Upper lobe of left lung (tissue), 4 donors: ENCODE measurements around the gene DOCK1.

Source experiments
- EP300 ChIP-seq, 4 donors: sonication (generic); formaldehyde crosslinking; IDR thresholded peaks; one replicate each; pipeline ENCODE4 v1.5.1; 2017; ENCODE audit warnings: antibody characterized with exemption in 4 of 4, control low read depth in 2 of 4
- POLR2A ChIP-seq, 4 donors: fragments of 450-650 bp; IDR thresholded peaks; one replicate each; pipeline ENCODE4 v1.5.1; 2016 to 2017; ENCODE audit warnings: antibody characterized with exemption in 4 of 4, mild to moderate bottlenecking in 2 of 4
- POLR2AphosphoS5 ChIP-seq, 2 donors: sonication (generic); formaldehyde crosslinking; IDR thresholded peaks; one replicate each; pipeline ENCODE4 v1.5.1; 2017; ENCODE audit warnings: antibody characterized with exemption in 2 of 2
- TF ChIP-seq, protein P1 (sequence below), 6 experiments: fragments of 450-650 bp in 4 of 6; fragments of 200-600 bp in 2 of 6; sonication (generic) in 2 of 6; IDR thresholded peaks; one replicate each; pipeline ENCODE4 v1.5.1; 2016 to 2019; ENCODE audit warnings: antibody characterized with exemption in 6 of 6

DNA sequence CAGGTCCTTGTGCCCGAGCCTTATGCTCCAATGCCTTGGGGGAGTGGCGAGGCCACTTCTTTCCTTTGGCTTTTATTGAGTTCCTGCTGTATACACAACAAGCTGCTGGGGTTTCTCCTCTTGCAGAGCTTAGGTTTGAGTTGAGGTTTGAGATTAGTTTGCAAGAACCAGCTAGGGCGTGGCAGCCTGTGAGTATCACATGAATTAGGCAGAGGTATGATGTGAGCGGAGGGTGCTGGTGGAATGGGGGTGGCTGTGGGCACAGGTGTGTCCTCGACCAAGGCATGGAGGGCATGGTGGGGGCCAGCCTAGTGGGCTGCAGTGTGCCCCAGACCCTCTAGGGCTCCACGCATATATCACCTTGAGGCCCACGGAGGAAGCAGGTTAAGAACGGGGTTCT, 123.3 kb downstream of the DOCK1 start:
- TF ChIP-seq EP300 (IDR thresholded peaks at IDR 0.05) (no peak), POLR2A (IDR thresholded peaks at IDR 0.05) (no peak), POLR2AphosphoS5 (IDR thresholded peaks at IDR 0.05) (no peak)
- TF ChIP-seq, protein P1, sequence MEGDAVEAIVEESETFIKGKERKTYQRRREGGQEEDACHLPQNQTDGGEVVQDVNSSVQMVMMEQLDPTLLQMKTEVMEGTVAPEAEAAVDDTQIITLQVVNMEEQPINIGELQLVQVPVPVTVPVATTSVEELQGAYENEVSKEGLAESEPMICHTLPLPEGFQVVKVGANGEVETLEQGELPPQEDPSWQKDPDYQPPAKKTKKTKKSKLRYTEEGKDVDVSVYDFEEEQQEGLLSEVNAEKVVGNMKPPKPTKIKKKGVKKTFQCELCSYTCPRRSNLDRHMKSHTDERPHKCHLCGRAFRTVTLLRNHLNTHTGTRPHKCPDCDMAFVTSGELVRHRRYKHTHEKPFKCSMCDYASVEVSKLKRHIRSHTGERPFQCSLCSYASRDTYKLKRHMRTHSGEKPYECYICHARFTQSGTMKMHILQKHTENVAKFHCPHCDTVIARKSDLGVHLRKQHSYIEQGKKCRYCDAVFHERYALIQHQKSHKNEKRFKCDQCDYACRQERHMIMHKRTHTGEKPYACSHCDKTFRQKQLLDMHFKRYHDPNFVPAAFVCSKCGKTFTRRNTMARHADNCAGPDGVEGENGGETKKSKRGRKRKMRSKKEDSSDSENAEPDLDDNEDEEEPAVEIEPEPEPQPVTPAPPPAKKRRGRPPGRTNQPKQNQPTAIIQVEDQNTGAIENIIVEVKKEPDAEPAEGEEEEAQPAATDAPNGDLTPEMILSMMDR (IDR thresholded peaks at IDR 0.05), result no peak
